Hematopoietic multipotent progenitor cell treated with erythropoietin and hydrocortisone succinate and interleukin-3 and kit ligand, for 6 days (in vitro differentiated cells): ENCODE measurements around the gene SNTG2.
"Not testable (repeated sequence)": the region's sequence is repeated elsewhere in the genome, so short reads cannot be mapped to it uniquely, and the experiment has no call there.

Source experiments
- DNase-seq: peaks from one replicate; pipeline ENCODE4 v3.0.0-alpha.2; 2015

Gene SNTG2

GRCh38 chr2:1341404-1342120, 390.9 kb downstream of the SNTG2 start:
- DNase-seq: no peak

GRCh38 chr2:1348789-1349188, 398.1 kb downstream of the SNTG2 start:
- no peak for DNase-seq

GRCh38 chr2:1350111-1350510, 399.5 kb downstream of the SNTG2 start:
- DNase-seq: no peak

GRCh38 chr2:1353124-1353523, 402.5 kb downstream of the SNTG2 start:
- no peak for DNase-seq

GRCh38 chr2:1353543-1353942, 402.9 kb downstream of the SNTG2 start:
- DNase-seq: no peak

- no peak for DNase-seq
Observed at GRCh38 chr2:1360144-1360543, 409.5 kb downstream of the SNTG2 start.

GRCh38 chr2:1360557-1361250, 410.1 kb downstream of the SNTG2 start:
- DNase-seq: no peak

GRCh38 chr2:1363367-1363766, 412.7 kb downstream of the SNTG2 start:
- no peak for DNase-seq

GRCh38 chr2:1366546-1367134, 416.0 kb downstream of the SNTG2 start:
- DNase-seq: no peak

GRCh38 chr2:1367601-1368000, 417.0 kb downstream of the SNTG2 start:
- DNase-seq: no peak

GRCh38 chr2:1369905-1370304, 419.3 kb downstream of the SNTG2 start:
- no peak for DNase-seq

GRCh38 chr2:1370461-1370860, 419.8 kb downstream of the SNTG2 start:
- no peak for DNase-seq

GRCh38 chr2:1371082-1371481, 420.4 kb downstream of the SNTG2 start:
- DNase-seq: no peak

GRCh38 chr2:1373830-1374229, 423.2 kb downstream of the SNTG2 start:
- DNase-seq: no peak

- no peak for DNase-seq
Observed at GRCh38 chr2:1374287-1374686, 423.6 kb downstream of the SNTG2 start.

- DNase-seq: no peak
Observed at GRCh38 chr2:1375794-1376193, 425.1 kb downstream of the SNTG2 start.

GRCh38 chr2:1377473-1377872, 426.8 kb downstream of the SNTG2 start:
- no peak for DNase-seq

GRCh38 chr2:1378456-1379150, 428.0 kb downstream of the SNTG2 start:
- no peak for DNase-seq

GRCh38 chr2:1381644-1382043, 431.0 kb downstream of the SNTG2 start:
- DNase-seq: no peak

- DNase-seq: not testable (repeated sequence)
Observed at GRCh38 chr2:1387954-1388725, 437.5 kb downstream of the SNTG2 start.

GRCh38 chr2:1390118-1390517, 439.5 kb downstream of the SNTG2 start:
- DNase-seq: not testable (repeated sequence)

- DNase-seq: no peak
Observed at GRCh38 chr2:1393321-1393720, 442.7 kb downstream of the SNTG2 start.
